DND-41 (cell line): ENCODE measurements around the gene NRG3.

Experiments
- CTCF ChIP-seq: IDR thresholded peaks from 2 replicates; pipeline ENCODE4 v1.5.1; 2012; ENCODE audit warnings: borderline replicate concordance, low read length, moderate library complexity, mild to moderate bottlenecking; ENCODE audit not compliant: poor library complexity, severe bottlenecking; ENCODE audit errors: extremely low read depth
- EZH2 ChIP-seq: IDR thresholded peaks from 3 replicates; pipeline ENCODE4 v1.6.1; 2012; ENCODE audit warnings: borderline replicate concordance, low read depth, mild to moderate bottlenecking, moderate library complexity, low read length, inconsistent platforms; ENCODE audit not compliant: severe bottlenecking

DNA sequence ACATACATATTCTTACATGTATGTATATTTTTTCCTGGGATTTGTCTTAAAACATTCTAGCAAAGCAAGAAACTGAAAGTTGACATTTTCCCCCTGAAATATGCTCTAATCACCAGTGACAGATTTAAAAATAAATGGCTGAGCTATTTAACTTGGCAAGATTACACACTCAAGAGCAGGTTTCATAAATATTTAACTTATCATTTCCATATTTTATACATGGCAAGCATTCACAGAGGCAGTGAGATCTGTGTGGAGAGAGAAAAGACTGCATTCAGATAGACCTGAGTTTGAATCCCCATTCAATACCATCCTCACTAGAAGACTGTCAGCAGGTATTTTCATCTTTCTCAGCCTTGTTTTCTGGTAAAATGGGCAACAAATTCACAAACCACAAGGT, 1043.0 kb downstream of the NRG3 start:
- TF ChIP-seq EZH2 (no peak), CTCF (no peak)
